GM18526 (cell line): ENCODE results near the gene JAML.

Experiments used
- POLR2A ChIP-seq: IDR thresholded peaks from 3 replicates; pipeline ENCODE4 v1.6.1; 2011; ENCODE audit not compliant: insufficient read length; ENCODE audit errors: extremely low read depth

JAML gene

DNA sequence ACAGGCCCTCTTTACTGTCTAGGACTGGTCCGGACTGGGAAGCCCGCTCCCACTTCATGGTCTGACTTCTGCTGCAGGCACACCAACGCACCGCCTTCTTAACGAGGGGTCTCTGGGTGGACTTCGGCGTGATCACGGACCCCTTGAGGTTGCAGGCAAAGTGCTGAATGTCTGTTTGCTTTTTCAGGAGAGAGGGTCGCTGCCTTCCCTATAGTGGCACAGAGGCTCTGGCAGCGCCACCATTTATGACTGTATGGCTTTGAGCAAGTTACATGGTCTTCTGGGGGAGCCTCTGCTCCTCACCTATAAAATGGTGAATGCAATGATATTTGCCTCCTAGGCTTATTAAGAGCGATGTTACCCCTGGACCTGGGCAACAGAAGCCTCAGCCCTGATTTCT is 70.8 kb downstream of the JAML start:
- TF ChIP-seq POLR2A = no peak

DNA sequence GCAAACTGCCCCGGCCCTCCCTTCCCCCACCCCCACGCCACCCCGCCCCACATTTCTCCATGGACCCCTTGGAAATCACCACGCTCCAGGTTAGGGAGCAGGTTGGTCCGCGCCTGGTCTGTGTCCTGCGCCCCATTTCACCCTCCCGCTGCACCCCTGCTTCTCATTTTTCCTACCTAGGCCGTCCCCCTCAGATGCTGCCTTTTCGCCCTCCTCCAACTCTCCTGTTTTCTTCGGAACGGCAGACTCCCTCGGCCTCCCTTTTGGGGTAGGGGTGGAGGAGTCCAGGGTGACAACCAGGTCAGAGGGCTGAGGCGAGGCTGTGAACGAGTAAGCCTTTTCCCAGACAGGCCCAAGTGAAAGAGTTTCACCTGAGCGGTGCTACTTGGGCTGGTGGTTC is 71.3 kb downstream of the JAML start:
- TF ChIP-seq POLR2A = no peak

DNA sequence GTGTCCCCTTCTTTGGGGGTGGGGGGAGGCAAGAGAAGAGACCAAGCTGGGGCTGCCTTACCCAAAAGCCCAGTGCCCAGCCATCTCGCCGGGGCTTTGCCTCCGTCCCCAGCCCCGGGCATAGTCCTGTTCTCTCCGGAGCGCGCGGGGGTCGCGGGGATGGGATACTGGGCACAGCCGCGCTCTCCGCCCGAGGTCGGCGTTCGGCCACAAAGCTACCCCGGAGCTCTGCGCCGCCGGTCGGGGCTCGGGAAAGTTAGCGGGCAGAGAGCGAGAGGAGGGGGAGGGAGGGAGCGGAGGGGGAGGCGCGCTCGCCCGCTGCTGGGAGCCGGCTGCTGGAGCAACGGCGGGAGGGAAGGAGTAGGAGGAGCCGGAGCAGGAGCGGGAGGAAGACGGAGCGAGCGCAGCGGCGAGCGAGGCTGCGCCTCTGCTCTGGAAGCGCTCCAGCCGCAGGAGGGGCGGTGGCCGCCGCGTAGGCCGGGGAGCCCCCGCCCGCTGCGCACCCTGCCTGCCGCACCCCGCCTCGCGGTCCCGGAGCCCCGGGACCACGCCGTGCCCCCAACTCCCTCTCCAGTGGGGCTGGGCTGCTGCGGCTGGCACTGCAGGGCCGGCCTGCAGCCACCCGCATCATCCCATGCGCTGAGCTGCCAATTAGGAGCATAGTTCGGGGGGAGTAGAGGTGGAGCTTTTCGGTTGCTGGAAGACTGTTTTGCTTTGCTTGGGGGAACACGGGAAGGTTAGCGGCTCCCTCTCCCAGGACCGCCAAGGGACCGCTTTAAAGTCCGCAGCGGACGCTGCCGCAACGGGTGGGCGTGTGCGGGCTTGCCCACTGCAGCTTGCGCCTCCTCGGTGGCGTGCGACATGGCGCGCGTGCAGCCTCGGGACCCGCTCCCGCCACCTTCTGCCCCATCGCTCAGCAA is 72.0 kb downstream of the JAML start, which contains the start of gene SCN4B:
SCN4B (minus strand) TSS at position 272 of the 920 bp plus-strand sequence; CDS start at position 122, 150 bp downstream.
- no peak for TF ChIP-seq POLR2A

DNA sequence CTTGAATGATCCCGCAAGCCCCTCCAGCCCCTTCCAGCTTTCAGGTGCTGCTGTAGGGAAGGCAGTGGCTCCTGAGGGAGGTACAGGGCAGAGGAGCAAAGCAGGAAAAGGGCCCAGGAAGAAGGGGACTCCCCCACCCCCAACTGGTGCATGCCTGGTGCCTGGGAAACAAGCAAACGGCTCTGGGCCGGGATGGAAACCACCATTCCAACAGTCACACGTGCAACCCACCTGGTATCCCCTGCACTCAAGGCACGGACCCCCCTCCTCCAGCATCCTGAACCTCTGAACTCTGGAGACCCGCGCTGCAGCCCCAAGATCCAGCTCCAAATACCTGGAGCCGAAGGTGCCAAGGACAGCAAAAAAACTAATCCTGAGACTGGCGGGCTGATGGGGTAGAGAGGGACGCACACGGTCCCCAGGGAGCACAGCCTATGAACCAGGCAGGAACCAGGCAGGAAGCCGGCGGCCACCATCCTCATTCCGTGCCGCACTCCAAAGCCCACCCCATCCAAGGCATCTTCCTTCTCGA is 72.7 kb downstream of the JAML start:
- TF ChIP-seq POLR2A = no peak

DNA sequence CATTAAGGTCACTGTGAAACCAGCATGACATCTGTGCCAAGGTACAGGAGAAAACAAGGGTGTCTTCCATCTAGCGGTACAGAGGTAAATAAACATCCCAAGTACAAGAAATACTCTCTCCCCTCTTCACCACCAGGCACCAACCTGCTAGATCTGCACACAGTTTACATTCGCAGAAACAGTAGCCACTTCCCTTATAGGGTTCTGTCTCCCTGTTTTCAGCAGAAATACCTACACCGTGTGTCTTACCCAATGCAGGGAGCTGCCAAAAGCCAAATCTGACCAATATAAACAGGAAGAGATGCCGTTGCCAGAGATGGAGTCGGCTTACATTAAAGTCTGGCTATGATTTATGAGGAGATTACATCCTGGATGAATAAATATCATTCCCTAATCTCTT is 73.4 kb downstream of the JAML start:
- TF ChIP-seq POLR2A = no peak

DNA sequence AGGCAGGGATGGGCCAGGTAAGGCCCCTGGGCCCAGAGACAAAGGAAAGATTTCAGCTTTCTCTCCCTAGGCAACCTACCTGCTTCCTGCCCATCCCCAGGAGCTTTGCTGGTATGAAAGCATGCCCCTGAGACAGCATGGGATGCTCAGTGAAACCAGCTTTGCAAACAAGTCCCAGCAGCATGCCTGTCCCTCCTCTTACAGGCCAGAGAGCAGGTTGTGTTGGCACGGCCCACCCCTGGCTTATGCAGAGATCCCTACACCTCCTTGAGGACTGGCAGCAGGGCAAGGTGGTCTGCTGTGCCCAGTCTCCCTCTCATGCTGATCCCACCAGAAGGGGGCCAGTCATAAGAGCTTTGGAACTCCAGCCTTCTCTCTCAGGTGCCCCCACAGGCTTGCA is 75.3 kb downstream of the JAML start:
- no peak for TF ChIP-seq POLR2A

DNA sequence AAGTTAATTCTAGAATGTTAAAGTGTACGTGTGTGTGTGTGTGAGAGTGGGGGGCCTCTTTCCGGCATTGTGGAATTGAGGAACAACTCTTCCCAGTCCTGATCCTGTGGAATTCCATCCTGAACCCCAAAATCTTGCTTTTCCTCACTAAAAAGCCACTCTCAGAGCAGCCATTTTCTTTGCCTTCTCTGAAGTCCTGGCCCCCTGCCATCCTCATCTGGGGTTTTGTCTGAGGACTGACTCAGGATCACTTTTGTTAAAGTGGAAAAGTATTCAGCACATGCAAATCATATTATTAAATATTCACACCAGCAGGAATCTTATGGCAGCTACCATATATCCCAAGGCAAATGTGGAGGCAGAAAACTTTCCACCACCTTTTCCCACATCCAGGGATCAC is 76.0 kb downstream of the JAML start:
- TF ChIP-seq POLR2A = no peak

DNA sequence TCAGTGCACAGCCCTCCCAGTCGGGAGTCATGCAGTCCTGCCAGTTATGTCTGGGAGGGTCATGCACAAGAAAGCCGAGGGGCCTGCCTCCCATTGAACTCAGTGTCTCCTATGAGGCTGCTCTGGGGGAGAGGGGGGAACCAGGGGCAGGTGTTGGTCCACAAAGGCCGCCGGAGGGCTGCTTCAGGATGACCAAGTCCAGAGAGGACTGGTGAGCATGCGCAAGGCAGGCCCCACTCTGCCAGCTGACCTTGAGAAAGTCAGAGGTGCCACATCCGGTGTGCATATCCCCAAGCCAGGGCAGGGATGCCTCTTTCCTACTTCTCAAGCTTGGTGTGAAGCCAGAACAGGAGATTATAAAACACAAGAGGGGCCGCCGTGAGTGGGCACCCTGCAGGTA is 76.6 kb downstream of the JAML start:
- no peak for TF ChIP-seq POLR2A

DNA sequence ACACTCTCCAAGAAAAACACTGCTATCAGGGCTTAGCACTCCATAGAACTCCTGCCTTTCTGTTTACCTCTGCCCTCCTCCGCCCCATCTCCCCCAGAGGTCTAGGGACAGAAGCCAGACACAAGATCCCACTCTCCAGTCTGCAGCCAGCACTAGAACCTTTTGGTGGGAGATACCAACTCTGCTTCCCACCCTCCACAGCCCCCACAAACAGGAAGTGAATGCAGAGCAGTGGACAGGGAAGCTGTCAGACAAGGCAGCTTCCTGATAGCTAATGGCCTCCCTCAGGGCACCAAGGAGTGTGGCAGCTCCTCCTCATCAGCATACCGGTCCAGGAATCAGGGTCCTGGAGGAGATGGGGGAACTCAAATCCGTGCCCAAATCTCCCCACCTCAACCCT is 77.3 kb downstream of the JAML start:
- TF ChIP-seq POLR2A = no peak

DNA sequence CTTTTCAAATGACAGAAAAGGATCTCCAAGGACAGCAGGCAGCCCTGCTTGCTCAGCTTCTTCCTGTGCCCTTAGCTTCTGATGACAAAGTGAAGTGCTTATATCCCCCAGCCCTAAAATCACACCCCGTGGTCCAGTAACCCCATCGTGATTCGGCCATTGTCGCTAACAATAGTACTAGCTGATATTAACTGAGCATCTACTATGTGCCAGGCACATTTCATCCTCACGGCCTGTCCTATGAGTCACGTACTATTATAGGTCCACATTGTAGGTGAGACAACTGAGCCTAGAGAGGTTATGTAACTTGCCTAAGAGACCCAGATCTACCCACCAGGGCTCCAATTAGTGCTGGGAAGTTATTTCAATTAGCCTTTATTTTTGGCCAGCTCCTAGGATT is 78.3 kb downstream of the JAML start:
- no peak for TF ChIP-seq POLR2A

DNA sequence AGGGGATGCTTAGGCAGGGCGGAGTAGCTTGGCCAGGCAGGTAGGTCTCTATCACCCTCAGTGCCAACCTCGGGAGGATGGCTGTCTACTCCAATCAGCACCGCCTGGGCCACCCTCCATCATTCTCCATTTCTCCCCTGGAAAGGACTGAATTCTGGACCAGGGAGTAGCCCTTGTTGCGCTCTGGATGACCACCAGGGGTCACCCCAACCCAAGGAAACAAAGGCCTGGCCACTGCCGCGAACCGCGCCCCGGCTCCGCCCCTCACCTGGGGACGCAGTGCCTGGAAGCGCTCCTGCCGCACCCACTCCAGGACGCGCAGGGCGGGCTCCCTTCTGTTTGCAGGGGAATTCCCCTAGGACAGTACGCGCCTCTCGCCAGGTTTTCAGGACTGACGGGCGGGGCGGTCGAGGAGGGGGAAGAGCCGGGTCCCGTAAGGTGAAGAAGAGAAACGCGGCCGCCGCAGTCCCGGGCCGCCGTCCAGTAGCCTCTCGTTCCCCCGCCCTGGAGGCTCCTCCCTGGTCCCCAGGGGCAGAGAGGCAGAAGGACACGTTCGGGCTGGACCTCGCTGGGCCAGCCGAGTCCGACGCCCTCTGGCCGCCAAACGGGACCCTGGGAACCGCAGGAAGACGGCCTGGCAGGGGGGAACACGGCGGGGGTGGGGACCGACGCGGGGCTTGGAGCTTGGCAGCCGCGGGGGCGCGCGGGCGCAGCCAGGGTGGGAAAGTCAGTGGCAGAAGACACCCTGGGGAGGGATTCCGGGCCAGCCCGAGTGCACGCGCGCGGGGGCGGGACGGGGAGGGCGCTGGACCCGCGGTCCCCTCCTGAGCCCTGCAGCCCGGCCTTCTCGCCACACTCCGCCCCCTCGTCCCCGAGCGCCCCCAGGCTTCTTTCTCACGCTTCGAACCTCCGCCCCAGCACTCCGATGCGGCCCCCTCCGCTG is 79.3 kb downstream of the JAML start:
- no peak for TF ChIP-seq POLR2A

DNA sequence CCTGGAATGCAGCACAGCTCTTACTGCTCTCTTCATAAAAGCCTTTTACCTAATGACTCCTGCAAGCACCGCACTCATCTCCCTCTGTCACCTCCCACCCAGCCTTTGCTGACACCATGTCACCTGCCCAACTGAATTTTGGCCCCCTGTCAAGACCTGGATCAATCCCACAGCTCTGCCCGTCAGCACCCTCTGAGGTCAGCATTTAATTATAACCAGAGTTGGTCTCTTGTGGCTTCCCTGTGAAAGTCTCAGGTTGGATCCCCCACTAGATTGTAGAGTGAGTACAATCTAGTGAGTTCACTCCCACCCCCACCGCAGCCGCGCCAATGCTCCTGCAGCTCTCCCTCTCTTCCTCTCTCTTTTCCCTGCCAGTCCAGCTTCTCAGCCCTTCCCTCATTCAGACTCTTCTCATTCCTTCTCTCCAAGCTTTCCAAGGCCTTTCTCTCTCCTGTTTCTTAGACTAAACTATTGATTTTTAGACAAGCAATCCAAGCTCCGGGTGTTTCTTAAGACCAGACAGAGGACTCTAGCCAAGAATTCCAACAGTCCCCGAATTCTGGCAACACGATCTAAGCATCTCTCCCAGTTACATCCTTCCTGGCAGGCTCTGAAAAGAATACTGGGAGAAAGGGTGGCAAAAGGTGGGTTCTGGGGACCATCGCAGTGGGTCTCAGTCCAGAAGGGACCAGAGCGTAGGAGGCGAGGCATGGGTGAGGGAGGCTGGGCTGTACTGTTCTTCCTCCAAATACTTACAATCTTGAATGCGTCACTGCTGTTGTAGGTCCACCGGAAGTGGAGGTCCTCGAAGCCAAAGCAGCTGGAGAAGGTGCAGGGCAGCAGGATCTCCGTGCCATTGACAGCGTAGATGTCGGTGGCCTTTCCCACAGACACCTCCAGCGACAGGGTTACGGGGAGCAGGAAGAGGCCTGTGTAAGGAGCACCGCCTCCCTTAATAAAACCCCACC is 80.2 kb downstream of the JAML start:
- no peak for TF ChIP-seq POLR2A
